Fibroblast of lung (primary cell): ENCODE data around the gene COQ4.

Experiments
- EZH2 ChIP-seq: IDR thresholded peaks from 2 replicates; pipeline ENCODE4 v1.5.1; 2012; ENCODE audit warnings: low read length, control low read depth, mild to moderate bottlenecking; ENCODE audit errors: missing control alignments
- TF ChIP-seq, protein P1 (sequence below), 2 donors: IDR thresholded peaks in 1 of 2; conservative IDR thresholded peaks in 1 of 2; 1 replicate in 1 of 2; 2 replicates in 1 of 2; pipeline ENCODE4 v1.5.1; 2011 to 2012; ENCODE audit warnings: low read length in 2 of 2, control low read depth in 1 of 2, inconsistent platforms in 1 of 2, low read depth in 1 of 2, mild to moderate bottlenecking in 1 of 2

DNA sequence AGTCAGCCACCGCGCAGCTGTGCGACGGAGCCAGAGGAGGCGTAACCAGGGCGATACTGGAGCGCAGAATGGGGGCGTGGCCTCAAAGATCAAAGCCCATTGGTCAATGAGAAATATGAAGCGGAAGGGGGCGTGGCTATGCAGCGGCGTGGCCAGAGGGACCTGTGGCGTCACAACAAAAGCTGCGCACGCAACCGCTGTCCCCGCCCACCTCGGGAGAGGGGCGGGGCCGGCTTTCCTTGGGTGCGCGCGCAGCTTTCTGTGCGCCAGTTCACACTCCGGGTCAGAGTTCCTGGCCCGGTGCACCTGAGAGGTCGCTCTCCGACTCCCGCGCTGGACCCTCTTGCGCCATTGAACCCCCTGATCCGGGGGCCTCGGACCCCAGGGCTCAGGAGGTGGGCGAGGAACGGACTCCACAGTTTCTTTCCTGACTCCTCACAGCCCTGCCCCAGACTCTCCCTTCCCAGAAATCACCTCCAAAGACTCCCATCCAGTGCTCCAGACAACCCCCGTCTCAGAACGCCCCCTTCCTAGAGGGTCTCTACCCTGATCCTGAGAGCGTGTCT, 46.5 kb upstream of the COQ4 start, which contains the start of gene SWI5:
- TF ChIP-seq, protein P1, sequence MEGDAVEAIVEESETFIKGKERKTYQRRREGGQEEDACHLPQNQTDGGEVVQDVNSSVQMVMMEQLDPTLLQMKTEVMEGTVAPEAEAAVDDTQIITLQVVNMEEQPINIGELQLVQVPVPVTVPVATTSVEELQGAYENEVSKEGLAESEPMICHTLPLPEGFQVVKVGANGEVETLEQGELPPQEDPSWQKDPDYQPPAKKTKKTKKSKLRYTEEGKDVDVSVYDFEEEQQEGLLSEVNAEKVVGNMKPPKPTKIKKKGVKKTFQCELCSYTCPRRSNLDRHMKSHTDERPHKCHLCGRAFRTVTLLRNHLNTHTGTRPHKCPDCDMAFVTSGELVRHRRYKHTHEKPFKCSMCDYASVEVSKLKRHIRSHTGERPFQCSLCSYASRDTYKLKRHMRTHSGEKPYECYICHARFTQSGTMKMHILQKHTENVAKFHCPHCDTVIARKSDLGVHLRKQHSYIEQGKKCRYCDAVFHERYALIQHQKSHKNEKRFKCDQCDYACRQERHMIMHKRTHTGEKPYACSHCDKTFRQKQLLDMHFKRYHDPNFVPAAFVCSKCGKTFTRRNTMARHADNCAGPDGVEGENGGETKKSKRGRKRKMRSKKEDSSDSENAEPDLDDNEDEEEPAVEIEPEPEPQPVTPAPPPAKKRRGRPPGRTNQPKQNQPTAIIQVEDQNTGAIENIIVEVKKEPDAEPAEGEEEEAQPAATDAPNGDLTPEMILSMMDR (conservative IDR thresholded peaks at IDR 0.05 in 1 of 2, IDR thresholded peaks at IDR 0.05 in 1 of 2; ENCODE audit: low read depth in 1 of 2, low read length in 2 of 2), result no peak
- TF ChIP-seq EZH2, result no peak
